SH-SY5Y (cell line): Measurements from ENCODE around the gene KIF21A.

Source experiments
- GATA2 ChIP-seq: IDR thresholded peaks from 2 replicates; pipeline ENCODE4 v1.6.1; 2011; ENCODE audit warnings: mild to moderate bottlenecking, low read depth, low read length
- GATA3 ChIP-seq: IDR thresholded peaks from 2 replicates; pipeline ENCODE4 v1.6.1; 2011; ENCODE audit warnings: low read depth, mild to moderate bottlenecking, low read length, moderate library complexity

DNA sequence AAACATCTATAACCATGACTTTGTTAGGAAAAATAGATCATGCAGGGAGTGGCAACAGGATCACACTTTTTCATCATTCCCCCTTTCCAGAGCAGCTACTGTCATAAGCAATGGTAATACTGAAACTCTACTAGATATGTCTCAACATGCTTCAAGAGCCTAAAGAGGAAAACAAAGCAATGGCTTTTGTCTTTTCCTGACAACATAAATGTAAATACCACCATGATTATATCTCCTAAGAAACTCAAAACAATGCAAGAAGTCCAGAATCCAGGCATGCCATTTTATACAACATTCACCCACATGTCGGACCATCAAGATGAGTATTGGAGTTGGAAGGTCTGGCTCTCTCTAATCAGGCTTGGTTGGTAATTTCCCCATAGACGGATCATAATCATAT is 78.7 kb downstream of the KIF21A start:
- TF ChIP-seq GATA2 (no peak), GATA3 (no peak)
